ENCODE data around the gene GMDS.

GRCh38 chr6:1615151-1615852, 630.1 kb downstream of the GMDS start:
- TF ChIP-seq CTCF (IDR thresholded peaks at IDR 0.05) (no peak), POLR2AphosphoS5 (IDR thresholded peaks at IDR 0.05; ENCODE audit: insufficient read depth in 1 of 2, low read depth in 1 of 2) (no peak), POLR2A (IDR thresholded peaks at IDR 0.05) (no peak)

All from vagina (tissue), 2 donors.